IMR-90 (cell line): ENCODE results near the gene RAPGEF1.

Source experiments
- BHLHE40 ChIP-seq: fragments of 150-350 bp; IDR thresholded peaks from 2 replicates; pipeline ENCODE4 v1.6.1; 2016; ENCODE audit warnings: mild to moderate bottlenecking, low read depth, low read length
- CEBPB ChIP-seq: IDR thresholded peaks from 2 replicates; pipeline ENCODE4 v1.6.1; 2012; ENCODE audit warnings: low read depth, low read length, improper control_type of control experiment
- CHD1 ChIP-seq: IDR thresholded peaks from 2 replicates; pipeline ENCODE4 v1.6.1; 2012; ENCODE audit warnings: low read depth, low read length, improper control_type of control experiment
- FOS ChIP-seq: fragments of 150-350 bp; IDR thresholded peaks from 2 replicates; pipeline ENCODE4 v1.6.1; 2016; ENCODE audit warnings: low read depth, low read length
- MAFK ChIP-seq: IDR thresholded peaks from 2 replicates; pipeline ENCODE4 v1.6.1; 2012; ENCODE audit warnings: low read depth, low read length, improper control_type of control experiment
- MAZ ChIP-seq: IDR thresholded peaks from 2 replicates; pipeline ENCODE4 v1.6.1; 2012; ENCODE audit warnings: low read depth, mild to moderate bottlenecking, low read length, improper control_type of control experiment, moderate library complexity, borderline replicate concordance
- POLR2A ChIP-seq: IDR thresholded peaks from 2 replicates; pipeline ENCODE4 v1.6.1; 2012; ENCODE audit warnings: mild to moderate bottlenecking, low read depth, low read length
- RAD21 ChIP-seq: IDR thresholded peaks from 2 replicates; pipeline ENCODE4 v1.6.1; 2012; ENCODE audit warnings: low read length, improper control_type of control experiment
- RFX5 ChIP-seq: IDR thresholded peaks from 2 replicates; pipeline ENCODE4 v1.8.0; 2012; ENCODE audit warnings: low read depth, mild to moderate bottlenecking, low read length, moderate library complexity
- SMC3 ChIP-seq: fragments of 150-350 bp; IDR thresholded peaks from 2 replicates; pipeline ENCODE4 v1.6.1; 2016; ENCODE audit warnings: low read depth, mild to moderate bottlenecking, antibody characterized with exemption, low read length, moderate library complexity
- TF ChIP-seq, protein P1 (sequence below): conservative IDR thresholded peaks from 2 replicates; pipeline ENCODE4 v1.5.1; 2012; ENCODE audit warnings: mild to moderate bottlenecking, low read depth, low read length, improper control_type of control experiment
- TF ChIP-seq, protein P2 (sequence below): fragments of 150-350 bp; IDR thresholded peaks from 2 replicates; pipeline ENCODE4 v1.6.1; 2017; ENCODE audit warnings: mild to moderate bottlenecking, antibody characterized with exemption, low read length, low read depth

DNA sequence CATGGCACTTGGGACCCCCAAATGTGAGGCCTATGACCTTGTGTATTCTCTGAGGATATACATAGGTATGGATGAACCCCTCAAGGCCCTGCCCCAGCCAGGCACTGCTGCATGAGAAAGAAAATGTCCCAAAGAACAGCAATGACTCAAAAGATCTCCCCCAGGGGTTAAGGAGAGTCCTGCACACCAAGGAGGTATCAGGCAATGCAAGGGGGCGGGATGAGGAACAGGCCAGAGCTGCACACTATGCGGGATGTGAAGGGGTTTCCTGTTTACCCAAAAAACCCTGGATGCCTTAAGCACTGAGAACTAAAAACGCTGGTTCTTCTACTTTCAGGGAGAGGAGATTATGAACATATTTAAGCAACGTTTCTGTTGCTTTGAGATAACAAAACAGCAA lies 3.4 kb downstream of the RAPGEF1 start:
- TF ChIP-seq, protein P1, sequence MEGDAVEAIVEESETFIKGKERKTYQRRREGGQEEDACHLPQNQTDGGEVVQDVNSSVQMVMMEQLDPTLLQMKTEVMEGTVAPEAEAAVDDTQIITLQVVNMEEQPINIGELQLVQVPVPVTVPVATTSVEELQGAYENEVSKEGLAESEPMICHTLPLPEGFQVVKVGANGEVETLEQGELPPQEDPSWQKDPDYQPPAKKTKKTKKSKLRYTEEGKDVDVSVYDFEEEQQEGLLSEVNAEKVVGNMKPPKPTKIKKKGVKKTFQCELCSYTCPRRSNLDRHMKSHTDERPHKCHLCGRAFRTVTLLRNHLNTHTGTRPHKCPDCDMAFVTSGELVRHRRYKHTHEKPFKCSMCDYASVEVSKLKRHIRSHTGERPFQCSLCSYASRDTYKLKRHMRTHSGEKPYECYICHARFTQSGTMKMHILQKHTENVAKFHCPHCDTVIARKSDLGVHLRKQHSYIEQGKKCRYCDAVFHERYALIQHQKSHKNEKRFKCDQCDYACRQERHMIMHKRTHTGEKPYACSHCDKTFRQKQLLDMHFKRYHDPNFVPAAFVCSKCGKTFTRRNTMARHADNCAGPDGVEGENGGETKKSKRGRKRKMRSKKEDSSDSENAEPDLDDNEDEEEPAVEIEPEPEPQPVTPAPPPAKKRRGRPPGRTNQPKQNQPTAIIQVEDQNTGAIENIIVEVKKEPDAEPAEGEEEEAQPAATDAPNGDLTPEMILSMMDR: no peak
- TF ChIP-seq POLR2A: no peak
- TF ChIP-seq, protein P2, sequence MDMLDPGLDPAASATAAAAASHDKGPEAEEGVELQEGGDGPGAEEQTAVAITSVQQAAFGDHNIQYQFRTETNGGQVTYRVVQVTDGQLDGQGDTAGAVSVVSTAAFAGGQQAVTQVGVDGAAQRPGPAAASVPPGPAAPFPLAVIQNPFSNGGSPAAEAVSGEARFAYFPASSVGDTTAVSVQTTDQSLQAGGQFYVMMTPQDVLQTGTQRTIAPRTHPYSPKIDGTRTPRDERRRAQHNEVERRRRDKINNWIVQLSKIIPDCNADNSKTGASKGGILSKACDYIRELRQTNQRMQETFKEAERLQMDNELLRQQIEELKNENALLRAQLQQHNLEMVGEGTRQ: no peak
- no peak for TF ChIP-seq FOS
- no peak for TF ChIP-seq MAFK
- no peak for TF ChIP-seq BHLHE40
- TF ChIP-seq CEBPB: no peak
- TF ChIP-seq RAD21: no peak
- no peak for TF ChIP-seq MAZ
- no peak for TF ChIP-seq RFX5
- no peak for TF ChIP-seq SMC3
- no peak for TF ChIP-seq CHD1
